ENCODE data around the gene SLC27A6. TPM values are rescaled to one million over a fixed set of nuclear protein-coding genes. Genes with fewer than 3 reads are reported as not detected.

The SLC27A6 gene
- total RNA-seq, 4 donors from 2014 or later = 22.5 to 77.1 (median 48.9) TPM

GRCh38 chr5:129065721-129066120, 100.4 kb downstream of the SLC27A6 start:
- intact Hi-C loops (cut with DNase I) = no loop called here
- Histone ChIP-seq H3K27ac (replicated peaks in 1 of 4) (no peak overlapping the region), H3K36me3 (no peaks in the 10 kb centered on the region), H3K9me3 (no peaks in the 10 kb centered on the region), H3K4me3 (no peak overlapping the region), H3K27me3 (no peaks in the 10 kb centered on the region), H3K4me1 (peaks cover 7 to 24% (median 21%) of the 10 kb centered on the region in 4 donors)
- DNase-seq (ENCODE audit: extremely low spot score) = no peak
- WGBS = 98% methylated on average over 2 of the region's 2 CpGs
- TF ChIP-seq CTCF (IDR thresholded peaks at IDR 0.05) (no peak), POLR2AphosphoS5 (IDR thresholded peaks at IDR 0.05) (no peak), POLR2A (IDR thresholded peaks at IDR 0.05; ENCODE audit: low read depth) (no peak), EP300 (IDR thresholded peaks at IDR 0.05) (no peak)

- intact Hi-C loops (cut with DNase I) = no loop called here
- Histone ChIP-seq H3K36me3 (no peaks in the 10 kb centered on the region), H3K27ac (replicated peaks in 1 of 4) (no peak overlapping the region), H3K9me3 (no peaks in the 10 kb centered on the region), H3K4me3 (no peak overlapping the region), H3K4me1 (peaks cover 7 to 23% (median 21%) of the 10 kb centered on the region in 4 donors), H3K27me3 (no peaks in the 10 kb centered on the region)
- TF ChIP-seq POLR2A (IDR thresholded peaks at IDR 0.05; ENCODE audit: low read depth) (no peak), CTCF (IDR thresholded peaks at IDR 0.05) (no peak), EP300 (IDR thresholded peaks at IDR 0.05) (no peak), POLR2AphosphoS5 (IDR thresholded peaks at IDR 0.05) (no peak)
- no peak for DNase-seq (ENCODE audit: extremely low spot score)
Observed at GRCh38 chr5:129067745-129068144, 102.5 kb downstream of the SLC27A6 start.

- no peak for DNase-seq (ENCODE audit: extremely low spot score)
- no peak overlapping the region for H3K27ac ChIP-seq (replicated peaks in 1 of 4)
- intact Hi-C loops (cut with DNase I) = no loop called here
- H3K36me3 ChIP-seq = no peaks in the 10 kb centered on the region
- WGBS = 84% methylated on average over 2 of the region's 2 CpGs
- H3K9me3 ChIP-seq = no peaks in the 10 kb centered on the region
- H3K4me1 ChIP-seq = peaks cover 0 to 8% (median 6%) of the 10 kb centered on the region in 4 donors
- H3K27me3 ChIP-seq = no peaks in the 10 kb centered on the region
- H3K4me3 ChIP-seq = no peak overlapping the region
- no peak for TF ChIP-seq CTCF (IDR thresholded peaks at IDR 0.05)
- no peak for TF ChIP-seq POLR2AphosphoS5 (IDR thresholded peaks at IDR 0.05)
- no peak for TF ChIP-seq EP300 (IDR thresholded peaks at IDR 0.05)
- no peak for TF ChIP-seq POLR2A (IDR thresholded peaks at IDR 0.05; ENCODE audit: low read depth)
Observed at GRCh38 chr5:129069292-129069691, 104.0 kb downstream of the SLC27A6 start.

- no peaks in the 10 kb centered on the region for H3K9me3 ChIP-seq
- WGBS = 73% methylated on average over 3 of the region's 3 CpGs
- intact Hi-C loops (cut with DNase I) = no loop called here
- TF ChIP-seq POLR2AphosphoS5 (IDR thresholded peaks at IDR 0.05) = no peak
- TF ChIP-seq EP300 (IDR thresholded peaks at IDR 0.05) = no peak
- no peak for TF ChIP-seq POLR2A (IDR thresholded peaks at IDR 0.05; ENCODE audit: low read depth)
- TF ChIP-seq CTCF (IDR thresholded peaks at IDR 0.05) = no peak
- H3K4me1 ChIP-seq = peaks cover 0 to 26% (median 19%) of the 10 kb centered on the region in 4 donors
- H3K4me3 ChIP-seq = no peak overlapping the region
- no peak for DNase-seq (ENCODE audit: extremely low spot score)
- no peaks in the 10 kb centered on the region for H3K36me3 ChIP-seq
- H3K27ac ChIP-seq (replicated peaks in 1 of 4) = no peak overlapping the region
- no peaks in the 10 kb centered on the region for H3K27me3 ChIP-seq
Observed at GRCh38 chr5:129073111-129073510, 107.8 kb downstream of the SLC27A6 start.

- 52% methylated on average over 4 of the region's 4 CpGs for WGBS
- no peak for DNase-seq (ENCODE audit: extremely low spot score)
- Histone ChIP-seq H3K36me3 (no peaks in the 10 kb centered on the region), H3K9me3 (no peaks in the 10 kb centered on the region), H3K4me1 (peaks cover 0 to 41% (median 24%) of the 10 kb centered on the region in 4 donors), H3K27ac (replicated peaks in 1 of 4) (no peak overlapping the region), H3K27me3 (no peaks in the 10 kb centered on the region), H3K4me3 (no peak overlapping the region)
- intact Hi-C loops (cut with DNase I) = no loop called here
- TF ChIP-seq CTCF (IDR thresholded peaks at IDR 0.05) (no peak), POLR2AphosphoS5 (IDR thresholded peaks at IDR 0.05) (no peak), EP300 (IDR thresholded peaks at IDR 0.05) (no peak), POLR2A (IDR thresholded peaks at IDR 0.05; ENCODE audit: low read depth) (no peak)
Observed at GRCh38 chr5:129074903-129075302, 109.6 kb downstream of the SLC27A6 start.
